ENCODE data around the gene AMN.

DNA sequence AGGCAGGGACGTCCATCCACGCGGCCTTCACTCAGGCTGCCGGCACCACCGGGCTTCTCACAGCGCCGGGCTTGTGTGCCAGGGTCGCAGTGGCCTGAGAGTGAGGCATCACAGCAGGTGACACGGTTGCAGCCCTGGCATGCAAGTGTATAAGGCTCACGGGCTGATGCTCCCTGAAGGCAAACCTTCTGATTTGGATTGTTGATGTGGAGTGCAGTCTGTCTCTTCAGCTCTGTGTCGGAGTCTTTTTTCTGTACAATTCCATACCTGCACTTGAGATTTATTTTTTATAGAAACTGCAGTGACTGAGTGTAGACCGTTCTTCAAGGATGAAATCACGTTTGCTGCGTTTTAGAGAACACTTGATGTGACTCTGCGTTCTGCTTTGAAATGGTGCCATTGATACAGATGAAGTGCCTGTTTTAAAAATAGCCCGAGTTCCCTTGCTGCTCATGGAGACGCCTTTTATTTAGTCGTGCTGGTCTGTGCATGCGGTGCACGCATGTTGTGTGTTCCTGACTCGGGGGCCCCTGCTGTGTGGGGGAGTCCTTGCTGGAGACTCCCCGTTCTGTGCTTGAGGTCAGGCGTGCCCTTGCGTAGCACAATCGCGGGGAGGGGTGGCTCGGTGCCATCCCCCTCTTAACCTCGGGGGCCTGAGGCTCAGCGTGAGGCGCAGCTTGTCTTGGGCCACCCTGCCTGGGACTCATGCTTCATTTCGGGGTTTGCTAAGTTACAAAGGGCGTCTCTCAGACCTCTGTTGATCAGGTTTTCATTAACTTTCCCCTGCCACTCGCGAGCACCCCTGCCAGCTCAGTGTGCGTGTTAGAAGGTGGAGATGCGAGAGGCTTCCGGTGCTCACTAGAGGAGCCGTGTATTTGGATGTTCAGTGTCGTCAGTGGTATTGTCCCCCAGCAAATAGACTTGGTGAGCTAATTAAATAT lies 21.6 kb upstream of the AMN start:
- TF ChIP-seq CTCF (conservative IDR thresholded peaks at IDR 0.05; ENCODE audit: low read length) (no peak), EZH2phosphoT487 (IDR thresholded peaks at IDR 0.05; ENCODE audit: borderline replicate concordance, low read depth, low read length) (no peak)
